GM19397 (cell line): ENCODE results near the gene PIK3R6.
"Not testable (repeated sequence)": the region's sequence is repeated elsewhere in the genome, so short reads cannot be mapped to it uniquely, and the experiment has no call there.

Experiments
- ATAC-seq: cut with Tn5 transposase; IDR thresholded peaks from one replicate; pipeline ENCODE4 v1.9.1; 2021; ENCODE audit warnings: mild to moderate bottlenecking, moderate library complexity; ENCODE audit not compliant: unreplicated experiment

Gene PIK3R6

GRCh38 chr17:8856869-8857575, 10.5 kb downstream of the PIK3R6 start:
- ATAC-seq = no peak

- not testable (repeated sequence) for ATAC-seq
These were observed 11.3 kb downstream of the PIK3R6 start for GRCh38 chr17:8856205-8856603.

DNA sequence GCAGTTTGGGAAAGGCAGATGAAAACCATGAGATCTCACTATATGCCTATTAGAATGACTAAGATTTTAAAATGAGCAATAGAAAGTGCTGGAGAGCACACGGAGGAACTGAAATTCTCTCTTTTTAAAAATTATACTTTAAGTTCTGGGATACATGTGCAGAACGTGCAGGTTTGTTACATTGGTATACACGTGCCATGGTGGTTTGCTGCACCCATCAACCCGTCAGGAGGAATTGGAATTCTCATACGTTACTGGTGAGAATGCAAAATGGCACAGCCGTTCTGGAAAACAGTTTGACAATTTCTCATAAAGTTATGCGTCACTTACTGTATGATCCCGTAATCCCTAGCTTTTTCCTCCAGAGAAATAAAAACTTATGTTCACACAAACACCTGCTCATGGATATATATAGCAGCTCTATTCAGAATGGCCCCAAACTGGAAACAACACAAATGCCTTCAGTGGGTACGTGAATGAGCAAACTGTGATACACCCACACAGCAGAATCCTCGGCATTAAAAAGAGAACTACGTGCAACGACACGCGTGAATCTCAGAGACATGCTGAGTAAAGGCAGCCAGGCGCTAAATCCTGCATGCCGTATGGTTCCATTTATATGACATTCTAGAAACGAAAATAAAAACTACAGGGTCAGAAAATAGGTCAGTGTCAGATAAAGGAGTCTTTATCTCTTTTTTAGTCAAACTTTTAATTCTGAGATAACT, 11.8 kb downstream of the PIK3R6 start:
- ATAC-seq = no peak

GRCh38 chr17:8851600-8851999, 15.9 kb downstream of the PIK3R6 start:
- no peak for ATAC-seq

GRCh38 chr17:8849311-8850041, 18.0 kb downstream of the PIK3R6 start:
- ATAC-seq = no peak

DNA sequence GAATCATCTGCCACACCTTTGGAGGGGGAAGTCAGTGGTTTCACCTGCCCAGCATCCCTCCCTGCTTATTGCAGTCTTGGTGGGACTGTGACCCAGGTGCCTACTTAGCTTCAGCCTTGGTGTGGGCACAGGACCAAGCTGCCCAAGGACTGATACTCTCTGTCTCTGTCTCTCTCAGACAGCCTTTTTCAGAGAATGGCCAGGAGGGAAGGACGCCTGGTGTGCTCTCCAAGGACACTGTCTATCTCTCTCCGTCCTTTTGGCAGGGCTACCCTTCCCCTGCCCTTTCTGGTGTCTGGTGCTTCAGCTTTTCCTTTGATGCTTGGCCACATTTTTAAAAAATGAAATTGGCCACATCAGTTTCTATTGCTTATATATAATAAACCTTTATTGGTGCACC, 19.6 kb downstream of the PIK3R6 start:
- ATAC-seq = no peak

DNA sequence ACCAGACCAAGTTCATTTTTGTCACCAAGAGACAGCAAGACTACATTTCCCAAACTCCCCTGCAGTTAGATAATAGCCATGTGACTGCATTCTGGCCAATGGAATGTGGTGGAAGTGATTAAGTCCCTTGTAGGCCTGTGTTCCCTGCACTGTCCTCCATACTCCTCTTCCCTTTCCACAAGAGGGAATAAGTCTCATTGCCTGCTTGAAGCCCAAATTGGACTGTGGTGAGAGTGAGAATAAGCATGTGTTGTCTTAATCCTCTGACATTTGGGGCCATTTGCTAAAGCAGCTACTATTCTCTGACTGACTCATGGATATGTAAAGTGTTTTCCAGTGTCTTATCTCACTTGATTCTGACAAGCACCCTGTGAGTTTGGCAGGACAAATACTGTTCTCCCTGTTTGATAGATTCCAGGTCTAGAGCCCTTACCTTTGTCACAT, 20.7 kb downstream of the PIK3R6 start:
- ATAC-seq = no peak

- ATAC-seq = no peak
These were observed 22.9 kb downstream of the PIK3R6 start for GRCh38 chr17:8844229-8845218.

- no peak for ATAC-seq
These were observed 24.1 kb downstream of the PIK3R6 start for GRCh38 chr17:8843344-8843743.

- ATAC-seq = no peak
These were observed 25.6 kb downstream of the PIK3R6 start for GRCh38 chr17:8841844-8842243.

- no peak for ATAC-seq
These were observed 28.0 kb downstream of the PIK3R6 start for GRCh38 chr17:8839410-8839935.

DNA sequence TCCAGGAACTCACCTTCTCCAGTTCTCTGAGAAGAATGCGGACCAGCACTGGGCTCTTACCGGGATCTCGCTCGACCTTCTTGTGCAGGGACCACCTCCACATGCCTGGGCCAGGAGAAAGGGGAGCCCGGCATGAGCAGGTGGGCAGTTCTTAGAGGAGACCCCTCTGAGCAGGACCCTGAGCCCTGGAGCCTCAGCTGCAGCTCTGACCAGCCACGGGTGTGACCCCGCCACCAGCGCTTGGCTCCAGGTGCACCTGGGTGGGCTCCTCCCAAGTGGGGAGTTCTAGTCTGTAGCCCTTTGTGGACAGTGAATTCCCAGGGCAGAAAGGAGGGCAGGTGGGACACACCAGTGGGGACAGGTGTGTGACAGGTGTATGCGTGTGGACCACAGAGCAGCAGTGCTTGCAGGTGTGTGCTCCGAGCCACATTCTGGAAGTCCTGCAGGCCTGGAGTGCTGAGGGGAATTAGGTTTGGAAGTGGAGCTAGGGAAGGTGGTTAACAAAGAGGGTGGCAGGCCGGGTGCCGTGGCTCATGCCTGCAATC, 28.9 kb downstream of the PIK3R6 start:
- no peak for ATAC-seq

GRCh38 chr17:8837563-8838075, 29.9 kb downstream of the PIK3R6 start:
- ATAC-seq = no peak

DNA sequence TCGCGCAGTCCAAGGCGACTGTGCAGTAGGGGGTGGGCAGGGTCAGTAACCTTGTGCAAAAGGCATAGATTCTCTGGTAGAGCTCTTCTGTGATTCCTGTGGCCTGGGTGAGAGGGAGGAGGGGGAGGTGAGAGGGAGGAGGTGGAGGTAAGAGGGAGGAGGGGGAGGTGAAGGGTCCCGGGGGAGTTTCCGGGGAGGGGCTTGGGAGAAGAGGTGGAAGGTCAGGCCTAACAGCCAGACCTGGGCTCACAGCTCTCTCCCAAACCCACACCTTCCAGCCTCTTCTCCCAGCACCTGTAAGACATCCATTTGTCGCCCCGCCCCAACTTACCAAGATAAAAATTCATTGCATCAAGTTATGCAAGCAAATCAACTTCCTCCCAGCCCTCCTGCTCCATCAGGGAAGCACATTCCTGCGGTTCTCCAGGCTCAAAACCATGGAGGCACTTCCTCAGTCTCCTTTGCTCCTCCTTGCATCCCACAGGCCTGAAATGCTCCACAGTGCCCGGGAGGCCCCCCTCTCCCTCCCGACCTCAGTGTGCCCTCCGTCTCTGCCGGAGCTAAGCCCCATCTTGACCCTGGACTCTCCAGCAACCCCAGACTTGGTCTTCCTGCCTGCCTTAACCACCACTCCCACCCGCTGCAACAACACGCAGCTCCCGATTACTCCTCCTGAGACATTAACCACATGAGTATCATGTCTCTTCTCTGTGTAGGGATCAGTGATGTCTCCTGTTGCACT, 30.5 kb downstream of the PIK3R6 start:
- ATAC-seq = no peak

GRCh38 chr17:8835631-8836364, 31.7 kb downstream of the PIK3R6 start:
- no peak for ATAC-seq

DNA sequence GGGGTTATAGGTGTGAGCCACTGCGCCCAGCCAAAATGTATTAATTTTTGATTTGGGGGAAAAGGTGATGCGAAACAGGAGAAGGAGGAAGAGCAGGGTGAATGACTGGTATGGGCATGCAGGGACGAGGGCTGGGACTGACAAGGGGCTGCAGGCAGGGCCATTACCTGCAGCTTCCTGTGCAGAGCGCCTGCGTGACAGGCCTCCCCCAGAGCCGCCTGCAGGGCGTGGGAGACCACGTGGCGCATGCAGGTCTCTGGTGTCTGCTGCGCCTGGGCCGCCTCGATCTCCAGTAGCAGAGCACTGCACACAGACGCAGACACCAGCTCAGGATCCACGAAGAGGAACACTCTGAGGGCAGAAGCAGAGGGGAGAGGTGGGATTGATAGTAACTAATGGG, 32.4 kb downstream of the PIK3R6 start:
- ATAC-seq = no peak

DNA sequence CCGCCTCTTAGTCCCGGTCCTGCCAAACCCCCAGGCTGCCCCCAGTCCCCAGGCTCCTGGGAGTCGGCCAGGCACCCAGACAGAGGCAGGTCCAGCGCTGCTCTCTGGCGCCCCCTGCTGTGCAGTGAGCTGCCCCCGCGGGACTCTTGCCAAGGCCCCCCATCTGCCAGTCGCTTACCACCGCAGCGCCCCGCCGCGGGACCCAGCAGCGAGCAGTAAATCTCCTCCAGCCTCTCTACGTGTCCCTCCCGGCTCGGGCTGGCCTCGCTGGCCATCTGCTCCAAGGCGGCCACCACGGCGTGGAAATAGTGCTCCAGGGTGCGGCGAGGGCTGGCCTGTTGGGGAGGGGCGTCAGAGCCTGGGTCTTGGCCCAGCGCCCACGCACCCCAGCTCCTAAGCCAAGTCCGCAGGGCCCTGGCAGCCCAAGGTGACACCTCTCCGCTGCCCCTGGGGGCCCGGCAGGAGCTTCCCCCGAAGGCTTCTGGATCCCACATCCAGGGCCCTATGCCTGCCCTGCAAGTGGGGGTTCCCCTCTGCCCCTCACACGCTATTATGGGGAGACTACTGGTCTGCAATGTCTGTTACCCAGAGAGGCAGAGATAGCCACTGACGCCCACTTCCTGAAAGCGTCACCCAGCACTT, 34.6 kb downstream of the PIK3R6 start:
- no peak for ATAC-seq
